H1 (cell line): ENCODE measurements around the gene GP5. TPM values are rescaled to one million over a fixed set of nuclear protein-coding genes. Genes with fewer than 3 reads are reported as not detected.

ENCODE experiments used
- BACH1 ChIP-seq: IDR thresholded peaks from 2 replicates; pipeline ENCODE4 v1.6.1; 2012; ENCODE audit warnings: low read length, improper control_type of control experiment
- CHD1 ChIP-seq: IDR thresholded peaks from 2 replicates; pipeline ENCODE4 v1.6.1; 2012; ENCODE audit warnings: low read depth, low read length, improper control_type of control experiment
- CHD7 ChIP-seq: fragments of 300-600 bp; sonication (generic); IDR thresholded peaks from 2 replicates; pipeline ENCODE4 v1.7.1; 2012; ENCODE audit warnings: low read length, moderate library complexity, mild to moderate bottlenecking, inconsistent platforms; ENCODE audit not compliant: insufficient replicate concordance
- EZH2 ChIP-seq: fragments of 200-600 bp; sonication (generic); IDR thresholded peaks from 2 replicates; pipeline ENCODE4 v1.7.1; 2012; ENCODE audit warnings: low read depth, mild to moderate bottlenecking, moderate library complexity, low read length, inconsistent platforms; ENCODE audit not compliant: severe bottlenecking
- JUN ChIP-seq: IDR thresholded peaks from 2 replicates; pipeline ENCODE4 v1.6.1; 2011; ENCODE audit warnings: low read depth, mild to moderate bottlenecking, improper control_type of control experiment, low read length
- NRF1 ChIP-seq: IDR thresholded peaks from 2 replicates; pipeline ENCODE4 v1.6.1; 2011; ENCODE audit warnings: mild to moderate bottlenecking, low read depth, low read length, improper control_type of control experiment
- RNF2 ChIP-seq: fragments of 200-900, 300-1000 bp; sonication (generic); IDR thresholded peaks from 2 replicates; pipeline ENCODE4 v1.7.1; 2016; ENCODE audit warnings: borderline replicate concordance, low read depth, mild to moderate bottlenecking, antibody characterized with exemption, low read length; ENCODE audit not compliant: poor library complexity, severe bottlenecking; ENCODE audit errors: missing control alignments
- SRF ChIP-seq: IDR thresholded peaks from 2 replicates; pipeline ENCODE4 v1.6.1; 2011; ENCODE audit warnings: mild to moderate bottlenecking, low read depth, low read length, moderate library complexity
- TAF1 ChIP-seq: IDR thresholded peaks from 2 replicates; pipeline ENCODE4 v1.6.1; 2011; ENCODE audit warnings: mild to moderate bottlenecking, low read depth, low read length
- TAF7 ChIP-seq: optimal IDR thresholded peaks from 2 replicates; pipeline ENCODE3; 2011; ENCODE audit warnings: low read depth, mild to moderate bottlenecking, inconsistent platforms, low read length, moderate library complexity, borderline replicate concordance
- polyA plus RNA-seq, 7 experiments: library from polyadenylated mRNA; depleted of rRNA in 3 of 7; stranded (reverse) in 5 of 7; unstranded in 2 of 7; fragments of >200 nt in 5 of 7; fragments of 200-250 nt in 2 of 7; gene quantifications; 1 replicate in 5 of 7; 2 replicates in 1 of 7; 4 replicates in 1 of 7; pipeline versions ENCODE4 v1.2.1 to v1.2.3, GENCODE V29; 2011 to 2013; ENCODE audit warnings: missing spikeins in 2 of 7, mixed read lengths in 2 of 7
- total RNA-seq: library from RNA; stranded (reverse); fragmentation: NEBNext Ultra II Directional; extraction: Animal tissue kit (Norgen Biotek cat#: 25700); gene quantifications from 2 replicates; pipeline ENCODE4 v1.2.1, GENCODE V29; 2021

Gene GP5
- total and polyA plus RNA-seq, 2 of the 8 experiments (the other 6 are each of a cell fraction or from before 2014, with no cell fraction given), result 0.13 to 0.14 TPM

GRCh38 chr3:194367992-194368841, 30.8 kb downstream of the GP5 start (continued):
- TF ChIP-seq CHD7, result no peak
- no peak for TF ChIP-seq JUN
- no peak for TF ChIP-seq SRF
- no peak for TF ChIP-seq RNF2
- TF ChIP-seq CHD1, result no peak
- TF ChIP-seq BACH1, result no peak
- TF ChIP-seq NRF1, result no peak
- no peak for TF ChIP-seq TAF7
- no peak for TF ChIP-seq TAF1
- no peak for TF ChIP-seq EZH2
